GM10847 (cell line): Measurements from ENCODE around the gene MYH14.

Experiments
- POLR2A ChIP-seq: IDR thresholded peaks from 2 replicates; pipeline ENCODE4 v1.6.1; 2011; ENCODE audit not compliant: insufficient read length; ENCODE audit errors: extremely low read depth

Gene MYH14

GRCh38 chr19:50334741-50335421 is 131.5 kb downstream of the MYH14 start:
- no peak for TF ChIP-seq POLR2A

GRCh38 chr19:50340331-50340730 is 136.9 kb downstream of the MYH14 start:
- no peak for TF ChIP-seq POLR2A

DNA sequence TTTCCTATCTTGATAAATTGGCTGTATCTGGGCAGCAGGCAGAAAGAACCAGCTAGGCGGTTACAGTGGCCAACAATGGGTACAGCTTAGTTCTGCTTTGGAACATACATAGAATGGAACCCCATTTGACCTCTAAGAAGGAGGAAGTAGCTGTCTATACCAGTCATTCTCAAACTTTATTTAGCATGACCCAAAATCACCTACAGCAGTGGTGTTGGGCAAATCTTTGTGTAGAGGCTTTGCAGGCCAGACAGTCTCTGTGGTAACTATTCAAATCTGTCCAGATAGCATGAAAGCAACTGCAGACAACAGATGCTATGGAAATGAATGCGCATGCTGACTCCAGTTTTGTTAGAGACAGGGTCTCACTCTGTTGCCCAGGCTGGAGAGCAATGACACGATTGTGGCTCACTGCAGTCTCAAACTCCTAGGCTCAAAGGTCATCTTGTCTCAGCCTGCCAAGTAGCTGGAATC is 137.7 kb downstream of the MYH14 start:
- TF ChIP-seq POLR2A: no peak

DNA sequence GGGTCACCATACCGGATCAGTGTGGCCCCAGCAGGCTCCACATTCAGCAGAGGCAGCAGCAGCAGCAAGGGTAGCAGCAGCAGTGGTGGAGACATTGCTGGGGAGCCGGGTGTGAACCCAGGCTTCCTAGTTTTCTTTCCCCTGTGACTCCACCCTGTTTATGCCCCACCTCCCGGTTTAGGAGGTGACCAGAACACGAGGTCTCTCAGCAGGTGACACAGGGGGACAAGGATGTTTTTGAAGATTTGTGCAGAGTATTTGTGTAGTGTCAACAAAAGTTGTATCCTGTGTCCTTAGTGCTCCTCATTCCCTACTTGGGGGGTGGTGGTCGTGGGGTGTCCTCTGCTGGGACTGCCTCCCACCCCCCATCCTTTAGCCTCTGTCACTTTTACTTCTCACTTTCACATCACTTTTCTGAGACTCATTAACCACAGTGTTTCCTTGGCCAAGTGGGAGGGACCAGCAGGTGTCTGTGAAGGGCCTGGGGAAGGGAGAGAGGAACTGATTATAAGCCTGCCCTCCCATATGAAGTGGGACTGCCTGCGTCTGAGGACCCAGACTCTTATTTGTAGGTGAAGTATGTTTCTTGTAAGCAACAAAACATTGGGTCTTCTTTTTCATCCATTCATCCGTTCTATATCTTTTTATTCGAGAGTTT is 141.4 kb downstream of the MYH14 start:
- TF ChIP-seq POLR2A: peak; percentile 73

- TF ChIP-seq POLR2A: no peak
Observed at GRCh38 chr19:50349277-50350057, 146.0 kb downstream of the MYH14 start.

GRCh38 chr19:50352242-50352641 is 148.8 kb downstream of the MYH14 start:
- TF ChIP-seq POLR2A: no peak

DNA sequence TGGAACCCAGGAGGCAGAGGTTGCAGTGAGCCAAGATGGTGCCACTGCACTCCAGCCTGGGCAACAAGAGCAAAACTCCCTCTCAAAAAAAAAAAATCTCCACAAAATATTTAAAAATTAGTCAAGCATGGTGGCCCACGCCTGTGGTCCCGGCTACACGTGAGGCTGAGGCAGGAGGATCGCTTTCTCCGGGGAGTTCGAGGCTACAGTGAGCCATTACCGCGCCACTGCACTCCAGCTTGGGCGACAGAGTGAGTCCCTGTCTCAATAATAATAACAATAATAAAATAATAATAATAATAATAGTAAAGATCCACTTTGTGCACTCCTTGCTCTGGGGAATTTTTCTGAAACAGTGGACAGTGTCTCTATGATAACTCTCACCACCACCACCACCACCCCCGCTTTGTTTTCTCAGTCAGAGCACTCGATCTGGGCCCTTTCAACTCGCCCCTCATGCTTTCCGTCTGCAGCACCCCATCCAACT is 153.3 kb downstream of the MYH14 start:
- no peak for TF ChIP-seq POLR2A

GRCh38 chr19:50357178-50358100 is 154.0 kb downstream of the MYH14 start:
- TF ChIP-seq POLR2A: peak; percentile 26

DNA sequence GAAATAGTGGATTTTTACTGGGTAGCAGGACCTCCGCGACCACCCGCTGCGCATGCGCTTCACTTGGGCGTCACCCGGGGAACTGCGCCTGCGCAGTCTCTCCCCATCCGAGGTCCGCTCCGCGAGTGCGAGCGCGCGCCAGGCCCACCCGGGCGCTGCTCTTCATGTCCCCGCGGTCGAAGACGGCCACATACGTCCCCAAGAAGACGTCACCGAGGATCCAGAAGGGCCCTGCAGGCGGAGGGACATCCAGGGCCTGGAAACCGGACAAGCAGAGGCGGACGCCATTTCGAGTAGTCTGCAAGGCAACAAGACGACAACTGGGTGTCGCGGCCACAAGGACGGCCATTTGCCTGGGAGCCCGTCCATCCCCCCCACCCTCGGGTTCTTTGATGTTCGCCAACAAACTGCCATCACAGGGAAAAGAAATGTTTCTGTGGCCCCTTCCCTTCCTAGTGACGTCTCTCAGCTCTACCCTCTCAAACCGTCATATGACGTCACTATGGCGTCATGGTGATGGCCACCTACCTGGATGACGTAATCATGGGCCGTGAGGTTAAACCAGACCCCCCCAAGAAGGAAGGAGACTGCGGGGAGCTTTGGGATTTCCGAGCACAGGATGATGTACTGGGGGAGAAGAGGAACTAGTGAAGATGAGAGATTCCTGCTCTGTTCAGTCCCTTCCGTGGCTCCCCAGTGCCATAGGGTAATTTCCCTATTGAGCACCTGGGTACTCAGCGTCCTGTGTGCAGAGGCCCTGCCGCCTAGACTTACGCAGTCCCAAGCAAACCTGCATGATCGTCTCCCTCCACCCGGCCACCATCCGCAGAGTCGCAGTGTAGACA is 155.3 kb downstream of the MYH14 start:
- peak; percentile 57 for TF ChIP-seq POLR2A

- no peak for TF ChIP-seq POLR2A
Observed at GRCh38 chr19:50359328-50359818, 156.0 kb downstream of the MYH14 start.
